Mammary epithelial cell (primary cell): ENCODE data around the gene AMPH.
"Not testable (repeated sequence)": the region's sequence is repeated elsewhere in the genome, so short reads cannot be mapped to it uniquely, and the experiment has no call there.

ENCODE experiments used
- CTCF ChIP-seq, 2 donors: IDR thresholded peaks in 1 of 2; conservative IDR thresholded peaks in 1 of 2; 2 replicates each; pipeline ENCODE4 v1.5.1; 2011 to 2012; ENCODE audit warnings: inconsistent platforms in 2 of 2, low read length in 2 of 2, mild to moderate bottlenecking in 2 of 2, control low read depth in 1 of 2, low read depth in 1 of 2; ENCODE audit not compliant: insufficient read depth in 1 of 2; ENCODE audit errors: extremely low read depth in 1 of 2
- EZH2 ChIP-seq: IDR thresholded peaks from 2 replicates; pipeline ENCODE4 v1.6.1; 2012; ENCODE audit warnings: low read length, inconsistent platforms, borderline replicate concordance

DNA sequence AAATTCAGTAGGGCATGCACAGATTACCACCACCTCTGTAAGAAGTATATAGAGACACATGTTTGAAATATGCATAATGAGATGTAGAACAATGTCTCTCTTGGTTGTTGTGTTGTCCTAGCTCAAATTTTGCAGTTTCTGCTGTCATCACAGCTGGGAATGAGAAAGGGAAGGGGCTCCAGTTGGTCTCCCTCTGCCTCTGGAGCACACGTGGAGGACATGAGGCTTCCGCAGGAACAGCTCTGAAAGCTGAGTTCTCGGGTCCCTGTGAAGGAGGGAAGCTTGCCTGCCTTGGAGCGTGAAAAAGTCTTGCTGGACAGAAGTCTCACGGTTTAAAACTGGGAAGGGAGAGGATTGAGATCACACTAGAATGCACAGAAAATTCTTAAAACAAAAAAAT lies 289.0 kb downstream of the AMPH start:
- not testable (repeated sequence) for TF ChIP-seq CTCF (conservative IDR thresholded peaks at IDR 0.05 in 1 of 2, IDR thresholded peaks at IDR 0.05 in 1 of 2; ENCODE audit: extremely low read depth in 1 of 2, insufficient read depth in 1 of 2, low read depth in 1 of 2, low read length in 2 of 2); EZH2
